Immature natural killer cell (primary cell): ENCODE measurements around the gene HCK. TPM values are rescaled to one million over a fixed set of nuclear protein-coding genes. Genes with fewer than 3 reads are reported as not detected.
A peak's percentile ranks its signal among the peaks of the same experiment; 100 is the strongest.

Experiments used
- DNase-seq, 3 donors: peaks; one replicate each; pipeline ENCODE4 v3.0.0; 2022; ENCODE audit warnings: mixed read lengths in 1 of 3
- H3K27ac Mint-ChIP-seq, 6 donors: one replicate each; pipeline ENCODE4 v1.8.0; 2020; ENCODE audit warnings: mixed read lengths in 6 of 6, mild to moderate bottlenecking in 5 of 6, inconsistent platforms in 4 of 6, moderate library complexity in 3 of 6
- H3K27me3 Mint-ChIP-seq, 3 donors: one replicate each; pipeline ENCODE4 v1.8.0; 2020 to 2021; ENCODE audit warnings: low read depth in 3 of 3, mild to moderate bottlenecking in 3 of 3, mixed read lengths in 3 of 3, moderate library complexity in 3 of 3, inconsistent platforms in 1 of 3
- H3K36me3 Mint-ChIP-seq, 3 donors: one replicate each; pipeline ENCODE4 v1.8.0; 2020; ENCODE audit warnings: mixed read lengths in 3 of 3, inconsistent platforms in 2 of 3, mild to moderate bottlenecking in 2 of 3
- H3K4me1 Mint-ChIP-seq, 2 donors: one replicate each; pipeline ENCODE4 v1.8.0; 2020; ENCODE audit warnings: inconsistent platforms in 2 of 2, mild to moderate bottlenecking in 2 of 2, mixed read lengths in 2 of 2, moderate library complexity in 1 of 2
- H3K4me3 Mint-ChIP-seq, 5 donors: one replicate each; pipeline ENCODE4 v1.8.0; 2020; ENCODE audit warnings: mild to moderate bottlenecking in 5 of 5, mixed read lengths in 5 of 5, inconsistent platforms in 3 of 5, moderate library complexity in 3 of 5
- H3K9me3 Mint-ChIP-seq, 6 donors: one replicate each; pipeline ENCODE4 v1.8.0; 2020; ENCODE audit warnings: mild to moderate bottlenecking in 6 of 6, mixed read lengths in 6 of 6, inconsistent platforms in 4 of 6, moderate library complexity in 3 of 6
- polyA plus RNA-seq, 3 donors: library from polyadenylated mRNA; unstranded; fragments of 300-500 nt; fragmentation: Illumina TruSeq; gene quantifications; one replicate each; pipeline ENCODE4 v1.2.3, GENCODE V29; 2021

The HCK gene
- polyA plus RNA-seq: 1 to 10 TPM; 1.7 to 8.8 (median 7.3) TPM

DNA sequence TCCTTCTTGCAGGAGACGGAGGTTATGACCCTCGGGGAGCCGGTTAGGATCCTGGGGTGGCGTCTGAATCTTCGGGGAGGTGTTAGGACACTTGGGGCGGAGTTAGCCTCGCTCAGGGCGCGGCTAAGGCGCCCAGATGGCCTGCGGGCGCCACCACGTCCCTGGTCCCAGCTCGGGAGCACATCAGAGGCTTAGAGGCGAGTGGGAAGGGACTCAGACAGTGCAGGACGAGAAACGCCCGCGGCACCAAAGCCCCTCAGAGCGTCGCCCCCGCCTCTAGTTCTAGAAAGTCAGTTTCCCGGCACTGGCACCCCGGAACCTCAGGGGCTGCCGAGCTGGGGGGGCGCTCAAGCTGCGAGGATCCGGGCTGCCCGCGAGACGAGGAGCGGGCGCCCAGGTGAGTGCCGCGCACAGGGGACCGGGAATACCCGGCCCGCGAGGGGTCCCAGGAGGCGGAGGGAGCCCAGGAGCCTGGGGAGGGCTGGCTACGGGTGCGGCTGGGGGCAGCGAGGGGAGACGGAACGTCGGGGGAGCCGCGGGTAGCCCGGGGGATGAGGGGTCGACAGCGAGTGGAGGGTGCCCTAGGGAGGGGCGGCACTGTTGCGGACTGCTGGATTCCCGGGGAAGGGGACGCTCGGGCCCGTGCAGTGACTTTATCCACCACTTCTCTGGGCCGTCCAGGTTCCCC, at the start of gene HCK:
Gene HCK, plus strand, starts transcription at position 153 of the 688 bp plus-strand sequence.
- Mint-ChIP-seq H3K4me1 (peaks cover 18 to 23% of the 10 kb centered on the region in 2 donors), H3K9me3 (no peaks in the 10 kb centered on the region), H3K36me3 (no peaks in the 10 kb centered on the region), H3K27ac (peak within 1 kb of the TSS in 1 of 6 donors; percentile 23), H3K4me3 (peak within 1 kb of the TSS; percentile 50 to 76 (median 69)), H3K27me3 (peaks cover 10 to 24% (median 21%) of the 10 kb centered on the region in 3 donors)
- no peak for DNase-seq

DNA sequence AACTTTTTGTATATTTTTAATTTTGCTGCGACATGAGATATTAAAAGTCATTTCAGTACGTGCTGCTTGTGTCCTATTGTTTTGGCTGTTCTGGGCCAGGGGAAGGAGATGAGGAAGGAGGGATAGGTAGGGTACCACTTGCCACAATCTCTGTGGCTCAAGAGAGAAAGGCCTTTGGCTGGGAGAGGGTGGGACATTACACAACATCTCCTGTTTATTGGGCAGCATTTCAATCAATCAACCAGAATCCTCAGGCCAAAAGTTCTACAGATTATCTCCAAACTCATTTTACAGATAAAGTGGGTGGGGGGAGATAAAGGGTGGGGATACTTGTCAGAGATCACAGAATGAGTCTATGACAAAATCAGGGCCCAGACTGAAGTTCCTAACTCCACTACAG, 48.7 kb upstream of the HCK start:
- H3K27ac Mint-ChIP-seq: no peak overlapping the region
- no peak overlapping the region for H3K4me3 Mint-ChIP-seq
- peaks cover 2 to 7% (median 5%) of the 10 kb centered on the region in 3 donors for H3K27me3 Mint-ChIP-seq
- no peaks in the 10 kb centered on the region for H3K9me3 Mint-ChIP-seq
- no peak for DNase-seq
- no peaks in the 10 kb centered on the region for H3K36me3 Mint-ChIP-seq
- no peaks in the 10 kb centered on the region for H3K4me1 Mint-ChIP-seq

DNA sequence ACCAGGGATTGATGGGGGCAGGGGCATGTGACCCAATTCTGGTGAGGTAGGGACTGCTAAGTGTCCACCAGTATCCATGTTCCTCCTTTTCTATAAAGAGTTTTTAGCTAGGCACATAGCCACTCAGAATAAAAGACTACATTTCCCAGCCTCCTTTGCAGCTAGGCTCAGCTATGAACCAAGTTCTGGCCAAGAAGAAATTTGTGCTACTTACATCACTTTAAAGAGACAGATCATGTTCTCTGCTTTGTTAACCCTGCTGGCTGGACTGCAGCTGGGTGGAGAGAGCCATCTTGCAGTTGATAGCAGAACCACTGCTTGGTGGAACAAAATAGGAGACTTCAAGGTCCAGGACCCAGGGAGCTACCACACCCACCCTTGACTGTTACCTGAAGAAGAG, 47.1 kb upstream of the HCK start:
- Mint-ChIP-seq H3K9me3 (no peaks in the 10 kb centered on the region), H3K27ac (no peak overlapping the region), H3K27me3 (peaks cover 5 to 8% (median 7%) of the 10 kb centered on the region in 3 donors), H3K4me1 (no peaks in the 10 kb centered on the region), H3K4me3 (no peak overlapping the region), H3K36me3 (no peaks in the 10 kb centered on the region)
- no peak for DNase-seq

DNA sequence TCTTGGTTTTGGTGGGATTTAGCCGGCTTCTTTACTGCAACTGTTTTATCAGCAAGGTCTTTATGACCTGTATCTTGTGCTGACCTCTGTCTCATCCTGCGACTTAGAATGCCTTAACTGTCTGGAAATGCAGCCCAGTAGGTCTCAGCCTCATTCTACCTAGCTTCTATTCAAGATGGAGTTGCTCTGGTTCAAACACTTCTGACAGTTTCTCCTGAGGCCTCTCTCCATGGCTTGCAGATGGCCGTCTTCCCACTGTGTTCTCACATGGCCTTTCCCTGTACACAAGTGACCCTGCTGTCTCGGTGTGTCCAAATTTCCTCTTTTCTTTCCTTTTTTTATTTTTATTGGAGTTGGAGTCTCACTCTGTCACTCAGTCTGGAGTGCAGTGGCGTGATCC, 46.0 kb upstream of the HCK start:
- Mint-ChIP-seq H3K4me3 (no peak overlapping the region), H3K36me3 (no peaks in the 10 kb centered on the region), H3K4me1 (no peaks in the 10 kb centered on the region), H3K27me3 (peaks cover 7 to 10% (median 8%) of the 10 kb centered on the region in 3 donors), H3K9me3 (no peaks in the 10 kb centered on the region), H3K27ac (no peak overlapping the region)
- DNase-seq: no peak

DNA sequence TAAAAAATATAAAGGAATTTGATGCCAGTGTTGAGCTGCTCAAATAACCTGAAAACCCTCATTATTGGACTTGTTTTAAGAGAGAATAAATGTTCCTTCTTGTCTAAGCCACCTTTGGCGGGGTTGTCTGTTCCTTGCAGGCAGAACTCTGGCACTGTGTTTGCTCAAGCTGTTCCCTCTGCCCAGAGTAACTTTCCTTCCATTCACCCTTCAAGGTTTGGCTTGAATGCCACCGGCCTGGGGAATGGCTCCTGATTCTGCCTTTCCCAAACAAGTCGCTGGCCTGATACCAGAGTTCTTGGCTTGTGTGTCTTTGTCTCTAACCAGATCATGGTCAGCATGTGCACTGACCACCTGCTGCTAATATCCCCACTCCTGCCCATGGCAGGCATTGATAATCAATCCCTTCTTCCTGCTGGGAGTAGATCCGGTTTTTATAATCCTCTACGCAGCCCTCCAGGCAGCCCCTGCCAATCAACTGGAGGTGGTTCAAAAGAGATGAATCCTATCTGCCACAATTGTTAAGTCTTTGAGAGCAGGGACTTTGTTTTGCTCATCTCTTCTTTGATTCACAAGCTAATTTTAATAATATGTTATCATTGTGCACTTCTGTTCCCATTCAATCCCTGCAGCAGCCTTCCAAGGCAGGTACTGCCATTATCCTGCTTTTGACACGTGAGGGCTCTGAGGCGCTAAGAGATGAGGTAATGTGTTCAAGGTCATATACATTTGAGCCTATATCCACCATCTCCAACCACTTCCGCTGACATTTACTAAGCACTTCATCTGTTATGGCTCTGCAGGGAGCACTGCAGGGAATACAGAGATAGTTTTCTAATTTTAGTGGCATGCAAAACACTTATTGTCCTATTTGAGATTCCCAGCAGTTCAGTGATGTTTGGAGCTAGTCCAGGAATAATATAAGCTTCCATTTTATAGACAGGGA, 44.9 kb upstream of the HCK start:
- Mint-ChIP-seq H3K4me3 (no peak overlapping the region), H3K4me1 (no peaks in the 10 kb centered on the region), H3K36me3 (no peaks in the 10 kb centered on the region), H3K9me3 (no peaks in the 10 kb centered on the region), H3K27ac (no peak overlapping the region), H3K27me3 (peaks cover 7 to 12% (median 8%) of the 10 kb centered on the region in 3 donors)
- DNase-seq: no peak

DNA sequence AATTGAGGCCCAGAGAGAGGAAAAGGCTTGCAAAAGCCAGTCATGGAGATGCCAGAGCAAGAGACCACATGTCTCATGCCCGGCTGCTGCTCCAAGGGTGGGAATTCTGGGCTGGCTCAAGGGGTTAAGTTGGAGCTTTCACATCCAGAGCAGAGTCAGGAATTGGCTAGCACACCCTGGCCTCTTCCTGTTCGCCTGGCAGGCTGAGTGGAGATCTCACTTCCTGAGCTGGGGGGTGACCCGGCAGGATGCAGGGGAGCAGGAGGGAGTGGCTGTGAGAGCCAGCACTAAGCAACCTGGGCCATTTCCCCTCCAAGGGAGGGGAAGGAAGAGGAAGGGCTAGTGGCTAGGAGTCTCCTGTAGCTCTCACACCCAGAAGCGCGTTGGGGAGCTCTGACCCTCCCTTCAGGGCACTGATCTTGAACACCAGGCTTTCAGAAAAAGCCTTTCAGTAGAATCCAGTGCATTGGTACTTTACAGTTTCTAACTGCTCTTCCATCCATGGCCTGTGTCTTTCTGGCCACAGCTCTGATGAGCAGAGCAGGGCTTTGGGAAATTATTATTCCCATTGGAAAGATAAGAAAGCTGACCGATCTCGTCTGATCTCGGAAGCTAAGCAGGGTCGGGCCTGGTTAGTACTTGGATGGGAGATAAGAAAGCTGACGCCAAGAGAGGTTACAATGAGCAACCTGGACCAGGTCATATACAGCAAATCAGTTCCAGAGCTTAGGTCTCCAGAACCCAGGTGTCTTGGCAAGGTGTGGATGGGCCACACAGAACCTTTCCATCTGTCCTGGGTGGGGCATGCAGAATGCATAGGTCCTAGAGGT, 44.0 kb upstream of the HCK start:
- Mint-ChIP-seq H3K9me3 (no peaks in the 10 kb centered on the region), H3K36me3 (no peaks in the 10 kb centered on the region), H3K4me3 (no peak overlapping the region), H3K27me3 (peaks cover 7 to 12% (median 8%) of the 10 kb centered on the region in 3 donors), H3K4me1 (no peaks in the 10 kb centered on the region), H3K27ac (no peak overlapping the region)
- DNase-seq: no peak

DNA sequence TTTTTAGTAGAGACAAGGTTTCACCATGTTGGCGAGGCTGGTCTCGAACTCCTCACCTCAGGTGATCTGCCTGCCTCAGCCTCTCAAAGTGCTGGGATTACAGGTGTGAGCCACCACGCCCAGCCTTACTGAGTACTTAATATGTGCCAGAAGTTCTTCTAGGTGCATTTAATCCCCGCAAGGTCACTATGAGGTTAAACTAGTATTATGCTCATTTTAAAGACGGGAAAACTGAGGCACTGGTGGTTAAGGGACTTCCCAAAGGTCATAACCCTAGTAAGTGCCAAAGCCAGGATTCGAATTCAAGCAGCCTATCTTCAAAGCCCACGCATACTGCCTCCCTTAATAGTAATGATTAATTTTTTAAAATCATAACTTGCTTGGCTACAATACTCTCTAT, 42.5 kb upstream of the HCK start:
- no peaks in the 10 kb centered on the region for H3K9me3 Mint-ChIP-seq
- no peak for DNase-seq
- H3K36me3 Mint-ChIP-seq: no peaks in the 10 kb centered on the region
- no peak overlapping the region for H3K27ac Mint-ChIP-seq
- H3K27me3 Mint-ChIP-seq: peaks cover 5 to 12% (median 8%) of the 10 kb centered on the region in 3 donors
- H3K4me3 Mint-ChIP-seq: no peak overlapping the region
- H3K4me1 Mint-ChIP-seq: no peaks in the 10 kb centered on the region

DNA sequence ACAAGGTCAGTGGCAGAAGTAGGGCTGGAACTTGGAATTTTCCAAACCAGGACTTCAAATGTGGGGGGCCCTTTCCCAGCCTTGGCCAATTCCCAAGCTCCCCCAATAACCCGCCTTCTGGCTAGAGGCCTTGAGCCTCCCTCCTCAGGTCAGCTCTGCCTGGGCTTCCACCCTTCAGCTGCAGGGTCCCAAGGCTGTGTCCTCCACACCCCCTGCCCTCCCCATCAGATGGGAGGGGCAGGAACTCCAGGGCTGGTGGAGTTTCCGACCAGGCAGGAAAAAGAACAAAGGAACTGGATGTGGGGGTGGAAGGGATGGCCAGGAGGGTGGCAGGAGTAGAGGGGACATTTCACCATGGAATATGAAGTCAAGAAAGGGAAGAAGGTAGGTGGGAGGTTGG, 41.9 kb upstream of the HCK start, which contains the start of gene CCM2L:
Gene CCM2L, plus strand, starts transcription at position 338 of the 400 bp plus-strand sequence. Its CDS starts 17 bp downstream, at position 355.
- Mint-ChIP-seq H3K36me3 (no peaks in the 10 kb centered on the region), H3K27me3 (peaks cover 5 to 12% (median 9%) of the 10 kb centered on the region in 3 donors), H3K9me3 (no peaks in the 10 kb centered on the region), H3K4me1 (no peaks in the 10 kb centered on the region), H3K4me3 (no peak within 1 kb of the TSS), H3K27ac (no peak within 1 kb of the TSS)
- no peak for DNase-seq

DNA sequence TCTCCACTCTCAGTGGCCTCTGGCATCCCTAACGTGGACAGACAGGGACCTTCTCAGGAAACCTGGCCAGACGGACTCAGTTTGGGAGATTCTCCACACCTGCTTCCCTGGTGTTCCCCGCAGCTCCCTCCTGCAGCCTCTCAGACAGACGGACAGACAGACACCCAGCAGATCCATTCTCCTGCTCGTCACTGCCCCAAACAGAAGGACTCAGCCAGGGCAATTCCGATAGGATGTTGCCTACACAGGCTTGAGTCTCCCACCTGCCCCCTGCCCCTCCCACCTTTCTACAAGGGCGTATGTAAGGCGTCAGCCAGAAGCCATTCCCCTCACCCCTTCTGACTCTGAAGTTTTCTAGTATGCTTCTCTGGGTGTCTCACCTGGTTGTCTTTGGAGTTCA, 41.4 kb upstream of the HCK start:
- Mint-ChIP-seq H3K4me1 (no peaks in the 10 kb centered on the region), H3K9me3 (no peaks in the 10 kb centered on the region), H3K36me3 (no peaks in the 10 kb centered on the region), H3K27ac (no peak overlapping the region), H3K4me3 (no peak overlapping the region), H3K27me3 (peaks cover 5 to 13% (median 12%) of the 10 kb centered on the region in 3 donors)
- DNase-seq: no peak

DNA sequence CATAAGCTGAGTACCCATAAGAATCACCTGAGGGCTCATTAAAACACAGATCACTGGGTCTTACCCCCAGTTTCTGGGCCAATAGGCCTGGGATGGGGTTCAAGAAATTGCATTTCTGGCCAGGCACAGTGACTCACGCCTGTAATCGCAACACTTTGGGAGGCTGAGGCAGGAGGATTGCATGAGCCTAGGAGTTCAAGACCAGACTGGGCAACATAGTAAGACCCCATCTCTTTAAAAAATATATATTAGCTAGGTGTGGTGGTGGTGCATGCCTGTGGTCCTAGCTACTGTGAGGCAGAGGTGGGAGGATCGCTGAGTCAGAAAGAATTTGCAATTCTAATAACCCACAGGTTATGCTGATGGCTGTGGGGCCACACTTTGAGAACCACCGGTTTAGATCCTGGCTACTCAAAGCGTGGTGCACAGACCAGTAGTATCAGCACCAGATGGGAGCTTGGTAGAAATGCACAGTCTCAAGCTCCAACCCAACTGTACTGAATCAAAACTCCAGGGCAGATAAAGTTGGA, 39.8 kb upstream of the HCK start:
- H3K27me3 Mint-ChIP-seq: peaks cover 2 to 20% (median 14%) of the 10 kb centered on the region in 3 donors

DNA sequence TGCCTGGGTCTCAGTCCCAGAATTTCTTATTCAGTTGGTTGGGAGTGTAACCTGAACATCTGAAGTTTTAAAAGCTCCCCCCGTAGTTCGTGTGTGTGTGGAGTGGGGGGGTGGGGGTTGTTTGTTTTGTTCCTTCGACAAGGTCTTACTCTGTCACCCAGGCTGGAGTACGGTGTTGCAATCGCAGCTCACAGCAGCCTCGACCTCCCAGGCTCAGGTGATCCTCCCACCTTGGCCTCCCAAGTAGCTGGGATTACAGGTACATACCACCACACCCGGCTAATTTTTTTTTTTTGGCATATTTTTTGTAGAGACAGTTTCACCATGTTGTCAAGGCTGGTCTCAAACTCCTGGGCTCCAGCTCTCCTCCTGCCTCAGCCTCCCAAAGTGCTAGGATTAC, 38.7 kb upstream of the HCK start:
- Mint-ChIP-seq H3K27me3 (peaks cover 2 to 23% (median 20%) of the 10 kb centered on the region in 3 donors), H3K4me1 (peaks cover 7 to 10% of the 10 kb centered on the region in 2 donors), H3K36me3 (no peaks in the 10 kb centered on the region), H3K9me3 (no peaks in the 10 kb centered on the region), H3K27ac (no peak overlapping the region), H3K4me3 (no peak overlapping the region)
- no peak for DNase-seq

More for the DNA sequence above, 39.8 kb upstream of the HCK start:
- no peaks in the 10 kb centered on the region for H3K9me3 Mint-ChIP-seq
- H3K27ac Mint-ChIP-seq: no peak overlapping the region
- no peak overlapping the region for H3K4me3 Mint-ChIP-seq
- peaks cover 0 to 4% of the 10 kb centered on the region in 2 donors for H3K4me1 Mint-ChIP-seq
- H3K36me3 Mint-ChIP-seq: no peaks in the 10 kb centered on the region
- DNase-seq: no peak

DNA sequence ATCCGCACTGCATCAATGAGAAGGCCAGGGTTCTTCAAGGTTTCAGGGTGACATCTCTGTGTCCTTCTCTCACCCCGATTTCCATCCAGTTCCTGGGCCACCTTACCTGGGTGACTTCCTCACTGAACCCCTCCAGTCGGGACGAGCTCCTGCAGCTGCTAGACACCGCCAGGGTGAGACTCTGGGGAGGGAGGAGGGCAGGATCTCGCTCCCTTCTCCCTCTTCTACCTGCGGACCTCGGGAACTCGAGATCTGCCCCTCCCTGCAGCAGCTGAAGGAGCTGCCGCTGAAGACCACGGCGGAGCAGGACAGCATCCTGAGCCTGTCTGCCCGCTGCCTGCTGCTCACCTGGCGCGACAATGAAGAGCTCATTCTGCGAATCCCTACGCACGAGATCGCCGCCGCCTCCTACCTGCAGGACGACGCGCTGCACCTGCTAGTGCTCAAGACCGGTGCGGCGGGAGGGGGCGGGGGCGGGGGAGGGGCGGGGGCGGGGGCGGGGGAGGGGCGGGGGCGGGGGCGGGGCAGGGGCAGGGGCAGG, 34.3 kb upstream of the HCK start:
- Mint-ChIP-seq H3K9me3 (no peaks in the 10 kb centered on the region), H3K36me3 (peaks cover 0 to 7% (median 0%) of the 10 kb centered on the region in 3 donors), H3K4me3 (peak overlapping the region; percentile 63 to 79 (median 73)), H3K4me1 (peaks cover 18 to 25% of the 10 kb centered on the region in 2 donors), H3K27ac (no peak overlapping the region), H3K27me3 (peaks cover 23 to 32% (median 31%) of the 10 kb centered on the region in 3 donors)
- DNase-seq: peak in 1 of 3 donors; percentile 5
